Cardiac fibroblast (primary cell): ENCODE measurements around the gene KIRREL3.

Experiments used
- DNase-seq, 2 donors: peaks; one replicate each; pipeline versions ENCODE4 v3.0.0 to v3.0.0-alpha.2; 2010; ENCODE audit warnings: low read depth in 2 of 2
- H3K4me3 ChIP-seq, 2 donors: replicated peaks in 1 of 2; 1 replicate in 1 of 2; 2 replicates in 1 of 2; pipeline ENCODE4 v1.5.1; 2011; ENCODE audit warnings: low read depth in 2 of 2, low read length in 2 of 2, mild to moderate bottlenecking in 2 of 2, moderate library complexity in 1 of 2
- TF ChIP-seq, protein P1 (sequence below): IDR thresholded peaks from one replicate; pipeline ENCODE4 v1.5.1; 2011; ENCODE audit warnings: low read depth, mild to moderate bottlenecking, low read length, inconsistent platforms

KIRREL3 gene

DNA sequence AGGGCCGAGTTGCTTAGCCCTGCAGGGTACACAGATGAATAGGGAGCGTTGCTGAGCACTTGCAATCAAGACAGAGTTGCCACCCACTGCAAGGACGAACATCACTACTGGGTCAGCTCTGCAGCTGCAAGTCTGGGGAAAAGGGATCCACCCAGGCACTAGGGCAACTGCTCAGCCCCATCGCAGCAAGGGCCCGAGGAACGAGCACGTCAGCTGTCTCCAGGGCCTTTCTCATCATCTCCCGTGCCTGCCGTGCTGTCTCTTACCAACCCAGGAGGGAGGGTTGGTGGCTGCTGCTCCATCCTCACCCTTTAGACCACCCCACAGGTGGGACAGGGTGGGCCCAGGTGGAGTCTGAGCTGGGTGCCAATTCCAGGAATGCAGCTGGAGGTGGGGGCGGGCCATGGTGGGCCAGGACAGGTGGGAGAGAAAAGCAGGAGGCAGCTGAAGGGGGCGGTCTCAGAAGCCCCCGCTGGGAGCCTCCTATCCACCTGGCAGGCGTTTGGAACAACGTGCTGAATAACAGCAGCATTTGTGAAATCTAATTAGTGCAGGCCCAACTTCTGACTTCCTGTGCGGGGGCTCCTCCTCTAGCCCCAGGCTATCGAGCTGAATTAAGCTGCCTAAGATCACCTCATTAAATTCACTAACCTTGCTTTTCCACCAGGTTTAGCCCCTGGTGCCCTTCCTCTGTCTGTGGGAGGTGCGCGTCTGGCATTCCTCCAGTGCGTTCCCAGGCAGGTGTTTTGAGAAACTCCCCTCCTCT is 392.6 kb downstream of the KIRREL3 start:
- DNase-seq = no peak
- TF ChIP-seq, protein P1, sequence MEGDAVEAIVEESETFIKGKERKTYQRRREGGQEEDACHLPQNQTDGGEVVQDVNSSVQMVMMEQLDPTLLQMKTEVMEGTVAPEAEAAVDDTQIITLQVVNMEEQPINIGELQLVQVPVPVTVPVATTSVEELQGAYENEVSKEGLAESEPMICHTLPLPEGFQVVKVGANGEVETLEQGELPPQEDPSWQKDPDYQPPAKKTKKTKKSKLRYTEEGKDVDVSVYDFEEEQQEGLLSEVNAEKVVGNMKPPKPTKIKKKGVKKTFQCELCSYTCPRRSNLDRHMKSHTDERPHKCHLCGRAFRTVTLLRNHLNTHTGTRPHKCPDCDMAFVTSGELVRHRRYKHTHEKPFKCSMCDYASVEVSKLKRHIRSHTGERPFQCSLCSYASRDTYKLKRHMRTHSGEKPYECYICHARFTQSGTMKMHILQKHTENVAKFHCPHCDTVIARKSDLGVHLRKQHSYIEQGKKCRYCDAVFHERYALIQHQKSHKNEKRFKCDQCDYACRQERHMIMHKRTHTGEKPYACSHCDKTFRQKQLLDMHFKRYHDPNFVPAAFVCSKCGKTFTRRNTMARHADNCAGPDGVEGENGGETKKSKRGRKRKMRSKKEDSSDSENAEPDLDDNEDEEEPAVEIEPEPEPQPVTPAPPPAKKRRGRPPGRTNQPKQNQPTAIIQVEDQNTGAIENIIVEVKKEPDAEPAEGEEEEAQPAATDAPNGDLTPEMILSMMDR = no peak
- no peak overlapping the region for H3K4me3 ChIP-seq

GRCh38 chr11:126607374-126607773 is 393.2 kb downstream of the KIRREL3 start:
- peak; percentile 51 to 54 for DNase-seq
- TF ChIP-seq, protein P1 = peak; percentile 81

DNA sequence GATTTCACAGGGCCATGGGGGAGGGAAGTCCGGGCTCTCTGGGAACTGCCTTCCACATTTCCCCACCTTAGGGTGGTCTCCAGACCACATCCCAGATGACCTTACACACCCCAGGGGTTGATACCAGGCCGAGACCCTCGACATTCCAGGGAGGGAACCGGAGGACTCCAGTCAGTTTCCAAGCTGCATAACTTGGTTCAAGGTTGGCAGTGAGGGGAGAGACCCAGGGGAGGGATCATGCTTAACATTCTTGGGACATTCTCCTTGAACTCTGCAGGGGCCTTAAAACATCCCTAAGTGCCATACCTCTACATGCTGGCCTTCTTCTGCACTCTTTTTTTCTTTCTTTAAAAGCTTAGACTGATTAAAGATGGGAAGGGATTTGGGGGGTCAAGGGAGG is 394.1 kb downstream of the KIRREL3 start:
- TF ChIP-seq, protein P1 = no peak
- no peak overlapping the region for H3K4me3 ChIP-seq
- DNase-seq = no peak

More at GRCh38 chr11:126607374-126607773, 393.2 kb downstream of the KIRREL3 start:
- H3K4me3 ChIP-seq = no peak overlapping the region

DNA sequence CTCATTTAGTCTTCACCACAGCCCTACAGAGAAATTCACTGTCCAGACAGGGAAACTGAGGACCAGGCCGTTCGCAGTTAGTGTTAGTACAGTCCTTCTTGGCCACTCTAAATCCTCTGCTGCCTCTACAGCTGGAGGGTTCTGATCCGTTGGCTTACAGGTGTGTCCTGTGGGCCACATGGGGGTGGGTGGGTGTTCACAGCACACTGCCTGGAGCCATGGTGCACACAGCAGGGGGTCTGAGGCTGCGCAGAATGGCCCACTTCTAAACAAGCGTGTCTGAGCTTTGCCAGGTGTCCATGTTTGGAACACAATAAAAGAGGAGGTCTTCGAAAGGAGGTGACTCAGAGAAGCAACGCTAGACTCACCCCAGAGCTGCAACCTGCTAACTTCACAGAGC is 396.1 kb downstream of the KIRREL3 start:
- TF ChIP-seq, protein P1 = no peak
- no peak overlapping the region for H3K4me3 ChIP-seq
- DNase-seq = no peak

- DNase-seq = no peak
- TF ChIP-seq, protein P1 = no peak
- H3K4me3 ChIP-seq = no peak overlapping the region
Measured at GRCh38 chr11:126603486-126603885, 397.1 kb downstream of the KIRREL3 start.

GRCh38 chr11:126602993-126603392 is 397.6 kb downstream of the KIRREL3 start:
- no peak for DNase-seq

More at GRCh38 chr11:126602993-126603392, 397.6 kb downstream of the KIRREL3 start:
- TF ChIP-seq, protein P1 = no peak
- no peak overlapping the region for H3K4me3 ChIP-seq
